Immature natural killer cell (primary cell): ENCODE data around the gene CNBP. TPM values are rescaled to one million over a fixed set of nuclear protein-coding genes. Genes with fewer than 3 reads are reported as not detected.
A peak's percentile ranks its signal among the peaks of the same experiment; 100 is the strongest.

Experiments used
- DNase-seq, 3 donors: peaks; one replicate each; pipeline ENCODE4 v3.0.0; 2022; ENCODE audit warnings: mixed read lengths in 1 of 3
- H3K27ac Mint-ChIP-seq, 6 donors: one replicate each; pipeline ENCODE4 v1.8.0; 2020; ENCODE audit warnings: mixed read lengths in 6 of 6, mild to moderate bottlenecking in 5 of 6, inconsistent platforms in 4 of 6, moderate library complexity in 3 of 6
- H3K27me3 Mint-ChIP-seq, 3 donors: one replicate each; pipeline ENCODE4 v1.8.0; 2020 to 2021; ENCODE audit warnings: low read depth in 3 of 3, mild to moderate bottlenecking in 3 of 3, mixed read lengths in 3 of 3, moderate library complexity in 3 of 3, inconsistent platforms in 1 of 3
- H3K36me3 Mint-ChIP-seq, 3 donors: one replicate each; pipeline ENCODE4 v1.8.0; 2020; ENCODE audit warnings: mixed read lengths in 3 of 3, inconsistent platforms in 2 of 3, mild to moderate bottlenecking in 2 of 3
- H3K4me1 Mint-ChIP-seq, 2 donors: one replicate each; pipeline ENCODE4 v1.8.0; 2020; ENCODE audit warnings: inconsistent platforms in 2 of 2, mild to moderate bottlenecking in 2 of 2, mixed read lengths in 2 of 2, moderate library complexity in 1 of 2
- H3K4me3 Mint-ChIP-seq, 5 donors: one replicate each; pipeline ENCODE4 v1.8.0; 2020; ENCODE audit warnings: mild to moderate bottlenecking in 5 of 5, mixed read lengths in 5 of 5, inconsistent platforms in 3 of 5, moderate library complexity in 3 of 5
- H3K9me3 Mint-ChIP-seq, 6 donors: one replicate each; pipeline ENCODE4 v1.8.0; 2020; ENCODE audit warnings: mild to moderate bottlenecking in 6 of 6, mixed read lengths in 6 of 6, inconsistent platforms in 4 of 6, moderate library complexity in 3 of 6
- polyA plus RNA-seq, 3 donors: library from polyadenylated mRNA; unstranded; fragments of 300-500 nt; fragmentation: Illumina TruSeq; gene quantifications; one replicate each; pipeline ENCODE4 v1.2.3, GENCODE V29; 2021

Gene CNBP
- polyA plus RNA-seq, 3 donors from 2014 or later = 728 to 1,257 (median 878) TPM

GRCh38 chr3:129120254-129121004 is 63.3 kb downstream of the CNBP start:
- peaks cover 0 to 5% (median 0%) of the 10 kb centered on the region in 3 donors for H3K36me3 Mint-ChIP-seq
- H3K27me3 Mint-ChIP-seq = peaks cover 5 to 18% (median 7%) of the 10 kb centered on the region in 3 donors
- peaks cover 64 to 65% of the 10 kb centered on the region in 2 donors for H3K4me1 Mint-ChIP-seq
- H3K4me3 Mint-ChIP-seq = peak overlapping the region; percentile 88 to 95 (median 93)
- H3K9me3 Mint-ChIP-seq = peaks cover 0 to 2% (median 0%) of the 10 kb centered on the region in 6 donors
- peak; percentile 94 to 96 (median 94) for DNase-seq
- peak overlapping the region; percentile 88 to 98 (median 94) for H3K27ac Mint-ChIP-seq

- Mint-ChIP-seq H3K27ac (peak overlapping the region; percentile 88 to 98 (median 94)), H3K4me3 (peak overlapping the region; percentile 88 to 95 (median 93)), H3K36me3 (peaks cover 0 to 9% (median 0%) of the 10 kb centered on the region in 3 donors), H3K27me3 (peaks cover 5 to 18% (median 7%) of the 10 kb centered on the region in 3 donors), H3K9me3 (peaks cover 0 to 2% (median 0%) of the 10 kb centered on the region in 6 donors), H3K4me1 (peaks cover 67 to 71% of the 10 kb centered on the region in 2 donors)
- DNase-seq = peak; percentile 25 to 40 (median 37)
Observed at GRCh38 chr3:129119365-129120100, 64.2 kb downstream of the CNBP start.

DNA sequence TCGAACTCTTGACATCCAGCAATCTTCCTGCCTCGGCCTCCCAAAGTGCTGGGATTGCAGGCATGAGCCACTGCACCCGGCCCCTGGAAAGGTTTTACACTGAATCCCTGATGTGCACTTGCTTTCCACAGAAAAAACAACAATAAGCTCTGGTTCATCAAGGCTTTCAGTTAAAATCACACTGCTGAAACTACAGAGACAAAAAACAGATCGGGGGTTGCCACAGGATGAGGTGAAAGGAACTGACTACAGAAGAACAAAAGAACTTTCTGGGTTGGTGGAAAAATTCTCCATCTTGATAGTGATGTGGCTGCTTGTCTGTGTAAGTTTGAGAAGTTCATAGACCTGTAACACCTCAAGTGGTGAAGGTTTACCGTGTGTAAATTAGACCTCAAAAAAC is 65.0 kb downstream of the CNBP start:
- Mint-ChIP-seq H3K27me3 (peaks cover 5 to 18% (median 7%) of the 10 kb centered on the region in 3 donors), H3K4me3 (peak overlapping the region; percentile 88 to 95 (median 93)), H3K9me3 (peaks cover 0 to 2% (median 0%) of the 10 kb centered on the region in 6 donors), H3K36me3 (peaks cover 0 to 9% (median 0%) of the 10 kb centered on the region in 3 donors), H3K4me1 (peaks cover 73 to 77% of the 10 kb centered on the region in 2 donors), H3K27ac (peak overlapping the region; percentile 88 to 98 (median 94))
- DNase-seq = peak; percentile 61 to 68 (median 66)

Other genes with a start within 250 kb of the CNBP start
- gene CFAP92, start 189.8 kb downstream of the CNBP start, polyA plus RNA-seq = not detected
- under 1 TPM; 0.55 to 0.80 (median 0.58) TPM for gene EFCC1, start 182.6 kb downstream of the CNBP start, polyA plus RNA-seq
- gene GP9, start 123.1 kb downstream of the CNBP start, polyA plus RNA-seq = 10 to 100 TPM in 1 of 3 donors, 1 to 10 TPM in 1, not detected in 1; 1.2 to 12.8 TPM
- 10 to 100 TPM in 2 of 3 donors, 1 to 10 TPM in 1; 8.1 to 20.1 (median 12.5) TPM for gene RAB43, start 62.1 kb downstream of the CNBP start, polyA plus RNA-seq
- 100 to 1,000 TPM in 2 of 3 donors, 10 to 100 TPM in 1; 91.1 to 107 (median 103) TPM for gene ISY1, start 22.8 kb downstream of the CNBP start, polyA plus RNA-seq
- 100 to 1,000 TPM in 1 of 3 donors, 10 to 100 TPM in 2; 35.2 to 139 (median 64.6) TPM for gene COPG1, start 65.7 kb upstream of the CNBP start, polyA plus RNA-seq
- 100 to 1,000 TPM in 1 of 3 donors, 10 to 100 TPM in 2; 58.6 to 111 (median 78.1) TPM for gene HMCES, start 95.0 kb upstream of the CNBP start, polyA plus RNA-seq
- under 1 TPM in 1 of 3 donors, not detected in 2; 0.12 TPM for gene EFCAB12, start 244.7 kb upstream of the CNBP start, polyA plus RNA-seq